Measurements from ENCODE around the gene KLHL8.
A peak's percentile ranks its signal among the peaks of the same experiment; 100 is the strongest.

KLHL8 gene

GRCh38 chr4:87220094-87220822 is at the start of gene KLHL8:
KLHL8 (minus strand) TSS chr4:87220618; CDS start chr4:87195539, 25,079 bp downstream.
- peak; percentile 54 for DNase-seq

GRCh38 chr4:87270144-87270543 is 49.7 kb upstream of the KLHL8 start:
- peak; percentile 23 for DNase-seq

GRCh38 chr4:87268411-87268810 is 48.0 kb upstream of the KLHL8 start:
- no peak for DNase-seq

GRCh38 chr4:87266986-87267385 is 46.6 kb upstream of the KLHL8 start:
- no peak for DNase-seq

GRCh38 chr4:87262886-87263285 is 42.5 kb upstream of the KLHL8 start:
- no peak for DNase-seq

GRCh38 chr4:87260477-87260876 is 40.1 kb upstream of the KLHL8 start:
- DNase-seq: no peak

- DNase-seq: no peak
These were observed 38.3 kb upstream of the KLHL8 start for GRCh38 chr4:87258677-87259076.

- peak; percentile 84 for DNase-seq
These were observed 37.1 kb upstream of the KLHL8 start for GRCh38 chr4:87257523-87257922.

- DNase-seq: no peak
These were observed 35.3 kb upstream of the KLHL8 start for GRCh38 chr4:87255755-87256154.

- DNase-seq: no peak
These were observed 30.7 kb upstream of the KLHL8 start for GRCh38 chr4:87251106-87251505.

GRCh38 chr4:87250294-87250693 is 29.9 kb upstream of the KLHL8 start:
- DNase-seq: no peak

GRCh38 chr4:87249332-87250019 is 29.1 kb upstream of the KLHL8 start:
- DNase-seq: no peak

GRCh38 chr4:87243426-87244053 is 23.1 kb upstream of the KLHL8 start:
- no peak for DNase-seq

- DNase-seq: no peak
These were observed 20.9 kb upstream of the KLHL8 start for GRCh38 chr4:87241336-87241735.

- DNase-seq: no peak
These were observed 19.9 kb upstream of the KLHL8 start for GRCh38 chr4:87240341-87240740.

- no peak for DNase-seq
These were observed 19.4 kb upstream of the KLHL8 start for GRCh38 chr4:87239821-87240220.

GRCh38 chr4:87239194-87239593 is 18.8 kb upstream of the KLHL8 start:
- DNase-seq: no peak

GRCh38 chr4:87236861-87237260 is 16.4 kb upstream of the KLHL8 start:
- no peak for DNase-seq

GRCh38 chr4:87235020-87235671 is 14.7 kb upstream of the KLHL8 start:
- no peak for DNase-seq

GRCh38 chr4:87232216-87232615 is 11.8 kb upstream of the KLHL8 start:
- no peak for DNase-seq

- DNase-seq: no peak
These were observed 10.4 kb upstream of the KLHL8 start for GRCh38 chr4:87230806-87231205.

- no peak for DNase-seq
These were observed 9.6 kb upstream of the KLHL8 start for GRCh38 chr4:87229979-87230378.

GRCh38 chr4:87228262-87228860 is 7.9 kb upstream of the KLHL8 start:
- DNase-seq: no peak
